Measurements from ENCODE around the gene GID8.
"Not testable (repeated sequence)": the region's sequence is repeated elsewhere in the genome, so short reads cannot be mapped to it uniquely, and the experiment has no call there.

GID8 gene

GRCh38 chr20:62959101-62959971 lies 21.4 kb downstream of the GID8 start:
- no peak for DNase-seq

- no peak for DNase-seq
Observed at GRCh38 chr20:62959998-62960436, 22.1 kb downstream of the GID8 start.

DNA sequence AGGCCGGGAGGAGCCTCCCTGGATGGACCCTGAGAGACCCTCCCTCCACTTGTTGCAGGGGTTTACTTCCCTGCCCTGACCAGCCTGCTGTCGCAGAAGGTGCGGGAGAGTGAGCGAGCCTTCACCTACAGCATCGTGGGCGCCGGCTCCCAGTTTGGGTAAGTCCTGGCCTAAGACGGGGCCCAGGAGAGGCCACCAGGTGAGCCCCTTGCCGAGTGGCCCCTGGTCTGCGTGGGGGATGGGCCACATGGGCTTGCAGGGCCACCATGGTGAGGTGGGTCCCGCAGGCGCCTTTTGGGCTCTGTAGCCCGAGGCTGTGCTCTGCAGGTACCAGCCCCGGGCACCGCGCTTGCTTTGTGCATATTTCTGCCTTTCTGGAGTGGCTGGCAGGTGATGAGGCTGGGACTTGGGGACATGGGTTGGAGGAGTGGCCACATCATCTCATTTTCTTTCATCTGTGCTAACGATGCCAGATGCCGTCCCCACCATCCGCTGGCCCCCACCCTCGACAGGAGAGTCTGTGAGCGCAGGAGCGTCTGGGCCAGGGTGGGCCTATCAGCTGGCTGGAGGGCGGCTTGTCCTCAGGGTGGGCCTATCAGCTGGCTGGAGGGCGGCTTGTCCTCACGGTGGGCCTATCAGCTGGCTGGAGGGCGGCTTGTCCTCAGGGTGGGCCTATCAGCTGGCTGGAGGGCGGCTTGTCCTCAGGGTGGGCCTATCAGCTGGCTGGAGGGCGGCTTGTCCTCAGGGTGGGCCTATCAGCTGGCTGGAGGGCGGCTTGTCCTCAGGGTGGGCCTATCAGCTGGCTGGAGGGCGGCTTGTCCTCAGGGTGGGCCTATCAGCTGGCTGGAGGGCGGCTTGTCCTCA lies 22.7 kb downstream of the GID8 start:
- DNase-seq: not testable (repeated sequence)

DNA sequence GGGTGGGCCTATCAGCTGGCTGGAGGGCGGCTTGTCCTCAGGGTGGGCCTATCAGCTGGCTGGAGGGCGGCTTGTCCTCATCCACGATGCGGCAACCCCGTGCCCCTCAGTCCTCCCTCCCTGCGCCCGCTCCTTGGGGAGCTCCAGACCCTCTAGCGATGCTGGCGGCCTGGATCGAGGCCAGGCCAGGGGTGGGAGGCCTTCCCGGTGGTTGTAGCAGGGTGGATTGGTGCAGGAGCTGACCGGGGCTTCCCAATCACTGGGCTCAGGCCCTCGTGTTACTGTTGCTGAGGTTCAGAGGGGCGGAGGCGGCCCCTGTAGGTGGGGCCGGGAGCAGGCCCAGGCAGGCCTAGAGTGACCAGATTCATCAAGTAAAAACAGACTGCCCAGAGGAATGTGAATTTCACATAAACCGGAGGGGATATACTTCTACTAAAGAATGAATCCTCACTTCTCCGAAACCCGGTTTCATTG lies 23.4 kb downstream of the GID8 start:
- DNase-seq: no peak

DNA sequence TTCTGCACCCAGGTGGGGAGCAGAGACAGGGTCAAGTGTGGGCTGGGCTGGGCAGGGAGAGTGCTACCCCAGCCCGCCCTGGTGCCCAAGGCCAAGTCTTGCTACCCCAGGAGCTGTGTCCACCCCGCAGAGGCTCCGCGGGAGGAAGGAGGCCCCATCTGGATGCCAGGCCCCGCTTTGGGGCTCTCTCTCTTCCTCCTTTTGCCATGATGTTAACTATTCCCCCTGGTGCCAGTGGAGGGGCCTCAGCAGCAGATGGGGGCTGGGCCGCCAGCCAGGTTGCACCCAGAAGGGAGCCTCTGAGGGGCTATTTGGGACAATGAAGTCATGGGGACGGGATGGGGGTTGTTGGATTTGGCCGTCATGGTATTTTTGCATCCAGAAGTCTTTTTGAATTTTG lies 23.9 kb downstream of the GID8 start:
- no peak for DNase-seq

DNA sequence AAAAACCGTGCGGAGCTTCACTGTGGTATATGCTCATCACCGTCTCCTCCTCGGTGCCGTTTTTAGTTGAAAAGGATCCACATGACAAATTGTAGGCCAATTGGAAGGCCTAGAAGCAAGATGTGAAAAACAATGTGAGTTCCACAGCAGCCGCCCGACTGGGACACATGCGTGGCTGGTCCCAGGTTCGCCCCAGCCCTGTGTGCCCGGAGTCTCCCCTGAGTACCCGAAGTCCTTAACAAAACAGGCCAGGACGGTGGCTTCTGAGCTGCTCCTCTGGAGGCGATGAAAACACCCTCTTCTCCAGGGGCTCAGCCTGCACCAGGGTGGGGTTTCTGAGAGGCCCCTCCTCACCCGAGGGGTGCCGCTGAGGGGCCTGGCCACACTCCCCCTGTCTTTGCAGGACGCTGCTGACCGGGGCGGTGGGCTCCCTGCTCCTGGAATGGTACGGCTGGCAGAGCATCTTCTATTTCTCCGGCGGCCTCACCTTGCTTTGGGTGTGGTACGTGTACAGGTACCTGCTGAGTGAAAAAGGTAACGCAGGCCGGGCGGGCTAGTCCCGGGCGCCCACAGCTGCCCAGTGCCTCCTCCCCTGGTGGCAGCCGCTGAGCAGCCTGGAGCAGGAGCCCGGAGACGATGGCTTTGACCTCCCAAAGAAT lies 24.4 kb downstream of the GID8 start:
- no peak for DNase-seq

GRCh38 chr20:62962891-62963613 lies 25.1 kb downstream of the GID8 start:
- no peak for DNase-seq

DNA sequence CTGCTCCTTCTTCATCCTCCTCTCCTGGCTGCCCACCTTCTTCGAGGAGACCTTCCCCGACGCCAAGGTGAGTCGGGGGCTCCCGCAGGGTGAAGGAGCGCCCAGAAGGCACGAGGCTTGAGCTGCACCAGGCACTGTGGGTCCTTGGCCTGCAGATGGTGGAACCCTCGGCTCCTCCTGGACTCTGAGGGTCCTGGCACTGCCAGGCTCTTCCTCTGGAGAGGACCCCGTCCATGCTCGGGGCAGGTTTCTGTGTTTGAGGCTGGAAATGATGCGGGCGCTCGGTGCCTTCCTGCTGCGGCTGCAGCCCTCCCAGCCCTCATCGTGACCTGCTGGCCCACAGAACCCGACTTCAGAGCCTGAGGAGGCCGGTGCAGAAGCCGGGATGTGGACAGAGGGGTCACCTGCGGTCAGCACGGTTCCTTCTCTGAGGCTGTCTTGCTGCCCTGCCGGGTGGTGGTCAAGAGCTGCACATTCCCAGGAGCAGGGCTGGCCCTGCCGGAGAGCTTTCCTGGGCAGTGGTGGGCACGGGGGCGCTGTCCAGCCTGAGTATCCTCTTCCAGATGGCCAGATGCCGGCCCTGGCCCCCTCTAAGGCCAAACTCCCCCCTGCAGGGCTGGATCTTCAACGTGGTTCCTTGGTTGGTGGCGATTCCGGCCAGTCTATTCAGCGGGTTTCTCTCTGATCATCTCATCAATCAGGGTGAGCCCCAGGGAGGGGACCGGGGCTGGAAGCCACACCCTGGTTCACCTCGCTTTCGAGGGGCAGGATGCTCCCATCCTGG lies 25.9 kb downstream of the GID8 start:
- DNase-seq: no peak

GRCh38 chr20:62964700-62965099 lies 26.8 kb downstream of the GID8 start:
- no peak for DNase-seq

DNA sequence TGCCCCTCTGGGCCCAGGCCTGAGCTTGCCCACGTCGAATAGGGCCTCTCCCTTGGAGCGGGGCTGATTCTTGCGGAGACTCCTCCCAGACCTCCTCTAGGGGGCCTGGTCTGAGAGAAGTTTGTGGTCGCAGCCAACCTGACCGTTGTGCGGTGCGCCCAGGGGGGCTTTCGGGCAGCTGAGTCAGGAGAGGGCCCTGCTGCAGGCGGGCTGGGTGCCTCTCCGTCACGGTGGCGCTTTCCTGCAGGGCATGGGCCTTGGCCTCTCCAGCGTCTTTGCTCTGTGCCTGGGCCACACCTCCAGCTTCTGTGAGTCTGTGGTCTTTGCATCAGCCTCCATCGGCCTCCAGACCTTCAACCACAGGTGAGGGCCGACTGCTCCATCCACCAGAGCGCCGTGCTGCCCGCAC lies 27.4 kb downstream of the GID8 start:
- no peak for DNase-seq

DNA sequence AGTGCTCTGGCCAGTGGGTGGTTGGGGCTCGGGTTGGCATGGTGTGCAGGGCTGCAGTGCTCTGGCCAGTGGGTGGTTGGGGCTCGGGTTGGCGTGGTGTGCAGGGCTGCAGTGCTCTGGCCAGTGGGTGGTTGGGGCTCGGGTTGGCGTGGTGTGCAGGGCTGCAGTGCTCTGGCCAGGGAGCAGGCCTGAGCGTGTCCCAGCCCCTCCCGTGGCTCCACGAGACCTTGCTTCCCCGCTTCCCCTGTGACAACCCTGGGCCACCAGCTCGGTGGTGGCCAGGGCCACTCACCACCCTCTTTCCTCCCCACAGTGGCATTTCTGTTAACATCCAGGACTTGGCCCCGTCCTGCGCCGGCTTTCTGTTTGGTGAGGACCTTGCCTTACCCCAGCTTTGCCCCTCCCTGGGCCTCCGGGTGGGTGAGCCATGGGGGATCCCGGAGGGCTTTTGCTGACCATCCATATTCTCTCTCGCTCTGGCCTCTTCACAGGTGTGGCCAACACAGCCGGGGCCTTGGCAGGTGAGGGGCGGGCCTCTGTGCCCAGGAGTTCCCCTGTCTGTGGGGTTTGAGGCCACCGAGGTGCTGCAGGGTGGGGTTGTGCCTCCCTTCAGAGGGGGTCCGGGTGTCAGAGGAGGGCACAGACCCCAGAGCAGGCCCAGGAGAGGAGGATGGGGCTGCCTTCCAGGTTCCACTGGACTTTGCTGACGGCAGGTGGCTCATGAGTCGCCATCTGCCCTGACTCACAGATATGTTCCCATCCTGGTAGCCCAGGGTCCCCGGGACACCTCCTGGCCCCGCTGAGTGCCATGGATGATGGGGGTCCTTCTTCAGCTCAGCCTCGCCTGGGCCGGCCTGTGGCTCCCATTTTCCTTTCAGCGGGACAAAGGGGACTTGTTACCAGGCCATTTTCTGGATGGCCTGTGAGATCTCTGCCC lies 28.5 kb downstream of the GID8 start:
- no peak for DNase-seq

- no peak for DNase-seq
Observed at GRCh38 chr20:62967149-62967501, 29.2 kb downstream of the GID8 start.

DNA sequence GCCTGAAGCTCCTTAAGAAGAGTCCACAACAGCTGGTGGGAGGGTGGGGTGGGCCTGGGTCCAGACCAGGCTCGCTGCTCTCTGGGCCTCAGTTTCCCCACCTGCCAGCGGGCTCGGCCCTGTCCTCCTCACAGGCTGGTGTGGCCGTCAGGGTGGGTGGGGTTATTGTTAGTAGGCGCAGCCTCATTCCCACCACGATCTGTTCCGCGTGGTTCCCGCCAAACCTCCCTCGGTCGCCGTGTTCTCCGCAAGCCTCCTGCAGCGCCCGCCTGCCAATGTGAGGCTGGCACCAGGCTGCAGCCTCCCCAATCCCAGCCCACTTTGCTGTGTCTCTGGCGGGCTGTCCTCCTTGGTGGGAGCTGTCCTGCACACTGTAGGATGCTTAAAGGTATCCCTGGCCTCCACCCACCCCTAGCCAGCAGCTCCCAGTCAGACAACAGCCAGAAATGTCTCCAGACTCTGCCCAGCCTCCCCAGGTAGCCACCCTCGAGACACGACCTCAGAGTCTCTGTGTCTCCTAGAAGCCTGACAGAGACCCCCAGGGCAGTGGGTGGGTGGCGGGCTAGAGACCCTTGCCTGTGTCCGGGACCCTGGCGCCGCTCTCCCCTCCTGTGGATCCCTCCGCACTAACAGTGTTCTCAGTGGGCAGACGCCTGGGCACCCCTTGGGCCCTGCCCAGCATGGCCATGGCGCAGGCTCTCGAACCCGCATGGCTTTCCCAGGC lies 29.8 kb downstream of the GID8 start:
- DNase-seq: no peak

- no peak for DNase-seq
Observed at GRCh38 chr20:62968378-62969178, 30.6 kb downstream of the GID8 start.

- no peak for DNase-seq
Observed at GRCh38 chr20:62969179-62969760, 31.3 kb downstream of the GID8 start.

DNA sequence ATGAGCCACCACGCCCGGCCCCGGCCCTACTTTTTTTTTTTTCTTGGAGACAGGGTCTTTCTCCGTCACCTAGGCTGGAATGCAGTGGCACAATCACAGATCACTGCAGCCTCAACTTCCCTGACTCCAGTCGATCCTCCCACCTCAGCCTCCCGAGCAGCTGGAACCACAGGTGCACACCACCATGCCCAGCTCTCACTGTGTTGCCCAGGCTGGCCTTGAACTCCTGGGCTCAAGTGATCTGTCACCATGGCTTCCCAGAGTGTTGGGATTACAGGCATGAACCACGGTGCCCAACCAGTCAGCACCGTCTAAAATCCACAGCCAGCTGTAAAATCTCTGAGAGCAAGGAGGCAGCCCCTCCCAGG lies 32.0 kb downstream of the GID8 start:
- no peak for DNase-seq

GRCh38 chr20:62970307-62971210 lies 32.6 kb downstream of the GID8 start:
- DNase-seq: no peak
